ENCODE results near the gene RHBDL3.

DNA sequence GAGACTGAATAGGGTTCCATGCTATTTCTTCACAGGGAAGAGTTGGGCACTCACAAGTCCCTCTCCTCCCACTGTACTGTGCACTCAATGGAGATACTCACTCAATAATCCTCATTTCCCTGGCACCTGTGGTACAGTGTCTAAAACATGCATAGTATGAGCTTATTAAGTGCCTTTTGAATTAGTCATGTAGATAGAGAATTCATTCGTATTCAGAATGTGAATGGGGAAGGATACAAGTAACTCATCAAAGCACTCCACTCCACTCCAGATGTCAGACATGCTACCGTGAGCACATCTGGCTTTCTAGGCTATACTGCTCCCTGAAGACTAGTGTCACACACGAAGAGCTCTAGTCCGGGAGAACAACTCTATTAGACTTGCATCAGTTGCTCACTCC, 70.1 kb downstream of the RHBDL3 start:
- TF ChIP-seq CTCF (IDR thresholded peaks at IDR 0.05 in 4 of 5, conservative IDR thresholded peaks at IDR 0.05 in 1 of 5) (no peak), POLR2A (IDR thresholded peaks at IDR 0.05) (no peak)
